GM23338 (cell line): Measurements from ENCODE around the gene COL18A1. TPM values are rescaled to one million over a fixed set of nuclear protein-coding genes. Genes with fewer than 3 reads are reported as not detected.

ENCODE experiments used
- ATAC-seq: fragments of 200-7000 bp; cut with Tn5 transposase; 3 replicates; pipeline ENCODE4 v1.9.1; 2020
- DNase-seq: peaks from one replicate; pipeline ENCODE4 v3.0.0-alpha.2; 2015; ENCODE audit warnings: low spot score
- H2AFZ ChIP-seq: fragments of 200-600 bp; sonication (generic); 2 replicates; pipeline ENCODE4 v1.8.0; 2016; ENCODE audit warnings: antibody characterized with exemption, mild to moderate bottlenecking, moderate library complexity
- H3F3A ChIP-seq: fragments of 200-600 bp; sonication (generic); replicated peaks from 2 replicates; pipeline ENCODE4 v1.8.0; 2017; ENCODE audit warnings: antibody characterized with exemption, mixed run types, low read depth
- H3K27ac ChIP-seq: fragments of 200-600 bp; sonication (generic); 2 replicates; pipeline ENCODE4 v1.6.1; 2016; ENCODE audit warnings: low read depth
- H3K27me3 ChIP-seq: fragments of 200-600 bp; sonication (generic); 2 replicates; pipeline ENCODE4 v1.8.0; 2016; ENCODE audit warnings: mild to moderate bottlenecking, mixed run types, moderate library complexity; ENCODE audit not compliant: insufficient read depth
- H3K36me3 ChIP-seq: fragments of 200-600 bp; sonication (generic); 2 replicates; pipeline ENCODE4 v1.8.0; 2016; ENCODE audit warnings: mild to moderate bottlenecking; ENCODE audit not compliant: insufficient read depth
- H3K4me1 ChIP-seq: fragments of 200-600 bp; sonication (generic); 2 replicates; pipeline ENCODE4 v1.8.0; 2016; ENCODE audit warnings: mild to moderate bottlenecking, moderate library complexity; ENCODE audit not compliant: insufficient read depth
- H3K4me2 ChIP-seq: fragments of 200-600 bp; sonication (generic); 2 replicates; pipeline ENCODE4 v1.7.1; 2017; ENCODE audit warnings: mixed run types
- H3K4me3 ChIP-seq: fragments of 200-600 bp; sonication (generic); 2 replicates; pipeline ENCODE4 v1.6.1; 2016; ENCODE audit warnings: mixed run types
- H3K79me2 ChIP-seq: fragments of 200-600 bp; sonication (generic); replicated peaks from 2 replicates; pipeline ENCODE4 v1.8.0; 2017; ENCODE audit warnings: mild to moderate bottlenecking; ENCODE audit not compliant: insufficient read depth
- H3K9me2 ChIP-seq: fragments of 200-600 bp; sonication (generic); 2 replicates; pipeline ENCODE4 v1.8.0; 2017; ENCODE audit not compliant: insufficient read depth
- H4K20me1 ChIP-seq: fragments of 200-600 bp; sonication (generic); replicated peaks from 2 replicates; pipeline ENCODE4 v1.8.0; 2017; ENCODE audit warnings: mild to moderate bottlenecking; ENCODE audit not compliant: insufficient read depth
- H3K27ac Mint-ChIP-seq: 2 replicates; pipeline ENCODE4 v1.8.0; 2020; ENCODE audit warnings: inconsistent platforms, mild to moderate bottlenecking, moderate library complexity, mixed read lengths
- H3K27me3 Mint-ChIP-seq: 3 replicates; pipeline ENCODE4 v1.8.0; 2022; ENCODE audit warnings: low read depth, mild to moderate bottlenecking, moderate library complexity, mixed read lengths, inconsistent platforms; ENCODE audit not compliant: insufficient read depth, poor library complexity
- H3K36me3 Mint-ChIP-seq: 3 replicates; pipeline ENCODE4 v1.8.0; 2021; ENCODE audit warnings: low read depth, mild to moderate bottlenecking, inconsistent platforms, moderate library complexity, mixed read lengths
- H3K4me1 Mint-ChIP-seq: 3 replicates; pipeline ENCODE4 v1.8.0; 2020; ENCODE audit warnings: mild to moderate bottlenecking, inconsistent platforms, mixed read lengths
- H3K4me3 Mint-ChIP-seq: 3 replicates; pipeline ENCODE4 v1.8.0; 2021; ENCODE audit warnings: moderate library complexity, mild to moderate bottlenecking, inconsistent platforms, mixed read lengths
- H3K9me3 Mint-ChIP-seq: 3 replicates; pipeline ENCODE4 v1.8.0; 2020; ENCODE audit warnings: moderate library complexity, mild to moderate bottlenecking, inconsistent platforms, mixed read lengths
- CREB1 ChIP-seq: fragments of 250-450 bp; sonication (Bioruptor Pico); IDR thresholded peaks from 2 replicates; pipeline ENCODE4 v1.5.0; 2020; ENCODE audit warnings: low read depth, mild to moderate bottlenecking, moderate library complexity
- EZH2 ChIP-seq: fragments of 200-600 bp; sonication (generic); IDR thresholded peaks from one replicate; pipeline ENCODE4 v1.8.0; 2017; ENCODE audit warnings: antibody characterized with exemption, mild to moderate bottlenecking, low read depth; ENCODE audit not compliant: unreplicated experiment
- EZH2phosphoT487 ChIP-seq: fragments of 200-600 bp; sonication (generic); IDR thresholded peaks from one replicate; pipeline ENCODE4 v1.8.1; 2018; ENCODE audit warnings: antibody characterized with exemption; ENCODE audit not compliant: unreplicated experiment
- JUNB ChIP-seq: IDR thresholded peaks from one replicate; pipeline ENCODE4 v1.6.1; 2016; ENCODE audit warnings: antibody characterized with exemption; ENCODE audit not compliant: unreplicated experiment
- NANOG ChIP-seq: IDR thresholded peaks from 2 replicates; pipeline ENCODE4 v1.6.1; 2016; ENCODE audit warnings: antibody characterized with exemption, borderline replicate concordance
- POLR2AphosphoS5 ChIP-seq: IDR thresholded peaks from 2 replicates; pipeline ENCODE4 v1.6.1; 2016; ENCODE audit warnings: antibody characterized with exemption, low read depth
- STAT1 ChIP-seq: IDR thresholded peaks from one replicate; pipeline ENCODE4 v1.6.1; 2016; ENCODE audit warnings: antibody characterized with exemption; ENCODE audit not compliant: unreplicated experiment
- ZNF114 ChIP-seq: fragments of 250-450 bp; sonication (Bioruptor Pico); IDR thresholded peaks from 2 replicates; pipeline ENCODE4 v1.5.0; 2020; ENCODE audit warnings: mild to moderate bottlenecking, moderate library complexity
- ZNF331 ChIP-seq: fragments of 250-450 bp; sonication (Bioruptor Pico); IDR thresholded peaks from 2 replicates; pipeline ENCODE4 v1.5.0; 2020; ENCODE audit warnings: low read depth, mild to moderate bottlenecking, moderate library complexity
- polyA plus RNA-seq: library from polyadenylated mRNA; unstranded; fragments of >200 nt; fragmentation: Nextera tagmentation; extraction: Ambion mirVana; gene quantifications from 2 replicates; pipeline ENCODE4 v1.2.1, GENCODE V29; 2016
- total RNA-seq: library from RNA; depleted of rRNA; stranded (reverse); fragments of >200 nt; shearing (Covaris generic); gene quantifications from 2 replicates; pipeline ENCODE4 v1.2.3, GENCODE V29; 2014
- TF ChIP-seq, protein P1 (sequence below): IDR thresholded peaks from 2 replicates; pipeline ENCODE4 v1.6.1; 2016; ENCODE audit warnings: antibody characterized with exemption
- TF ChIP-seq, protein P2 (sequence below): IDR thresholded peaks from one replicate; pipeline ENCODE4 v1.6.1; 2018; ENCODE audit warnings: antibody characterized with exemption; ENCODE audit not compliant: unreplicated experiment
- TF ChIP-seq, protein P3 (sequence below), 2 experiments: fragments of 200-600 bp in 1 of 2; sonication (generic) in 1 of 2; conservative IDR thresholded peaks; 2 replicates each; pipeline versions ENCODE4 v1.5.1 to v1.6.1; 2016 to 2017; ENCODE audit warnings: antibody characterized with exemption in 2 of 2, low read depth in 2 of 2, mild to moderate bottlenecking in 2 of 2, moderate library complexity in 1 of 2

The COL18A1 gene
- total and polyA plus RNA-seq, 2 experiments from 2014 or later: 38.4 to 430 TPM

DNA sequence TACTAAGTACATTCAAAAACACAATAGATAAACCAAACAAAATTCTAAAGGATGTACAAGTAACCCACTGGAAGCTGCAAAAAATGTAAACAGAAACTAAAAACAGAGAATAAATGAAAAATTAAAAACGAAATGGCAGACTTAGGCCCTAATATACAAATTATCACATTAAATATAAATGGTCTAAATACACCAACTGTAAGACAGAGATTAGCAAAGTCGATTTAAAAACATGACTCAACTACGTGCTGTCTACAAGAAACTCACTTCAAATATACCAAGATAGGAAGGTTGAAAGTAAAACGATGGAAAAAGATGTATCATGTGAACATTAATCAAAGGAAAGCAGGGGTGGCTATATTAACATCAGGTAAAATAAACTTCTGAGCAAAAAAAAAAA lies 114.2 kb downstream of the COL18A1 start:
- peaks cover 6% of the 10 kb centered on the region for H3K79me2 ChIP-seq
- H3K27me3 ChIP-seq: no peaks in the 10 kb centered on the region
- Mint-ChIP-seq H3K27me3 (peaks cover 9% of the 10 kb centered on the region), H3K4me1 (no peaks in the 10 kb centered on the region), H3K36me3 (peaks cover 75% of the 10 kb centered on the region), H3K4me3 (no peak overlapping the region), H3K27ac (no peak overlapping the region), H3K9me3 (peaks cover 45% of the 10 kb centered on the region)
- H3F3A ChIP-seq: no peaks in the 10 kb centered on the region
- H3K27ac ChIP-seq: no peak overlapping the region
- no peak overlapping the region for H2AFZ ChIP-seq
- no peak for DNase-seq
- no peak for ATAC-seq
- 0 out of 2 replicates have a peak, but pooled peaks cover 2% of the 10 kb centered on the region for H4K20me1 ChIP-seq
- H3K4me3 ChIP-seq: no peak overlapping the region
- H3K36me3 ChIP-seq: peaks cover 27% of the 10 kb centered on the region
- TF ChIP-seq ZNF331 (CRISPR knock-in tag): no peak
- H3K4me2 ChIP-seq: no peak overlapping the region
- no peaks in the 10 kb centered on the region for H3K4me1 ChIP-seq
- no peaks in the 10 kb centered on the region; the same call in 1 of the 2 replicates for H3K9me2 ChIP-seq

- Histone ChIP-seq H3K79me2 (peaks cover 6% of the 10 kb centered on the region), H2AFZ (no peak overlapping the region), H3K4me3 (no peak overlapping the region), H3K27me3 (no peaks in the 10 kb centered on the region), H3K4me2 (no peak overlapping the region), H3F3A (no peaks in the 10 kb centered on the region), H3K36me3 (peaks cover 27% of the 10 kb centered on the region), H3K9me2 (no peaks in the 10 kb centered on the region; the same call in 1 of the 2 replicates), H3K27ac (no peak overlapping the region), H3K4me1 (no peaks in the 10 kb centered on the region), H4K20me1 (0 out of 2 replicates have a peak, but pooled peaks cover 2% of the 10 kb centered on the region)
- Mint-ChIP-seq H3K4me1 (no peaks in the 10 kb centered on the region), H3K9me3 (peaks cover 45% of the 10 kb centered on the region), H3K4me3 (no peak overlapping the region), H3K36me3 (peaks cover 76% of the 10 kb centered on the region), H3K27me3 (peaks cover 6% of the 10 kb centered on the region), H3K27ac (no peak overlapping the region)
- ATAC-seq (no peak), DNase-seq (no peak)
- TF ChIP-seq STAT1: no peak
- TF ChIP-seq JUNB: no peak
- TF ChIP-seq, protein P1, sequence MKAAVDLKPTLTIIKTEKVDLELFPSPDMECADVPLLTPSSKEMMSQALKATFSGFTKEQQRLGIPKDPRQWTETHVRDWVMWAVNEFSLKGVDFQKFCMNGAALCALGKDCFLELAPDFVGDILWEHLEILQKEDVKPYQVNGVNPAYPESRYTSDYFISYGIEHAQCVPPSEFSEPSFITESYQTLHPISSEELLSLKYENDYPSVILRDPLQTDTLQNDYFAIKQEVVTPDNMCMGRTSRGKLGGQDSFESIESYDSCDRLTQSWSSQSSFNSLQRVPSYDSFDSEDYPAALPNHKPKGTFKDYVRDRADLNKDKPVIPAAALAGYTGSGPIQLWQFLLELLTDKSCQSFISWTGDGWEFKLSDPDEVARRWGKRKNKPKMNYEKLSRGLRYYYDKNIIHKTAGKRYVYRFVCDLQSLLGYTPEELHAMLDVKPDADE: no peak
- no peak for TF ChIP-seq EZH2
- no peak for TF ChIP-seq CREB1
- no peak for TF ChIP-seq ZNF331 (CRISPR knock-in tag)
- no peak for TF ChIP-seq ZNF114 (CRISPR knock-in tag)
- no peak for TF ChIP-seq EZH2phosphoT487
Measured at GRCh38 chr21:45521241-45521640, 116.3 kb downstream of the COL18A1 start.

DNA sequence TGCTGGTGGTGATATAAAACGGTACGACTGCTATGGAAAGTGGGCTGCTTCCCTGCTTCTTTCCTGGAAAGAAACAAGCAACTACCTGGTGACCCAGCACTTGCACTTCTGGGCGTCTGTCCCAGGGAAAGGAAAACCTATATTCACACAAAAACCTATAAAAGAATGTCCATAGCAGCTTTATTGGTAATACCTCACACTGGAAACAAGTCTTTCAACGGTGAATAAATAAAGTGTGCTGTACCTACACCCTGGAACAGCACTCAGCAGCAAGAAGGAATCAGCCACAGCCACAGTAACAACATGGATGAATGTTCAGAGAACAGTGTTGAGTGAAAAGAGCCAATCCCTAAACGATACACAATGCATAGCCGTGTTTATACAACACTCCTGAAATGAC lies 117.4 kb downstream of the COL18A1 start:
- no peak for DNase-seq
- peaks cover 71% of the 10 kb centered on the region for H3K36me3 Mint-ChIP-seq
- Histone ChIP-seq H2AFZ (no peak overlapping the region), H3K36me3 (peaks cover 27% of the 10 kb centered on the region), H3K79me2 (peaks cover 6% of the 10 kb centered on the region), H3K9me2 (no peaks in the 10 kb centered on the region; the same call in 1 of the 2 replicates), H3F3A (no peaks in the 10 kb centered on the region), H3K27me3 (no peaks in the 10 kb centered on the region), H3K4me2 (no peak overlapping the region), H3K4me1 (no peaks in the 10 kb centered on the region), H3K27ac (no peak overlapping the region), H3K4me3 (no peak overlapping the region), H4K20me1 (0 out of 2 replicates have a peak, but pooled peaks cover 2% of the 10 kb centered on the region)
- peaks cover 42% of the 10 kb centered on the region for H3K9me3 Mint-ChIP-seq
- H3K27me3 Mint-ChIP-seq: peaks cover 6% of the 10 kb centered on the region
- no peak overlapping the region for H3K27ac Mint-ChIP-seq
- ATAC-seq: no peak
- no peak overlapping the region for H3K4me3 Mint-ChIP-seq
- H3K4me1 Mint-ChIP-seq: no peaks in the 10 kb centered on the region
- TF ChIP-seq, protein P2, sequence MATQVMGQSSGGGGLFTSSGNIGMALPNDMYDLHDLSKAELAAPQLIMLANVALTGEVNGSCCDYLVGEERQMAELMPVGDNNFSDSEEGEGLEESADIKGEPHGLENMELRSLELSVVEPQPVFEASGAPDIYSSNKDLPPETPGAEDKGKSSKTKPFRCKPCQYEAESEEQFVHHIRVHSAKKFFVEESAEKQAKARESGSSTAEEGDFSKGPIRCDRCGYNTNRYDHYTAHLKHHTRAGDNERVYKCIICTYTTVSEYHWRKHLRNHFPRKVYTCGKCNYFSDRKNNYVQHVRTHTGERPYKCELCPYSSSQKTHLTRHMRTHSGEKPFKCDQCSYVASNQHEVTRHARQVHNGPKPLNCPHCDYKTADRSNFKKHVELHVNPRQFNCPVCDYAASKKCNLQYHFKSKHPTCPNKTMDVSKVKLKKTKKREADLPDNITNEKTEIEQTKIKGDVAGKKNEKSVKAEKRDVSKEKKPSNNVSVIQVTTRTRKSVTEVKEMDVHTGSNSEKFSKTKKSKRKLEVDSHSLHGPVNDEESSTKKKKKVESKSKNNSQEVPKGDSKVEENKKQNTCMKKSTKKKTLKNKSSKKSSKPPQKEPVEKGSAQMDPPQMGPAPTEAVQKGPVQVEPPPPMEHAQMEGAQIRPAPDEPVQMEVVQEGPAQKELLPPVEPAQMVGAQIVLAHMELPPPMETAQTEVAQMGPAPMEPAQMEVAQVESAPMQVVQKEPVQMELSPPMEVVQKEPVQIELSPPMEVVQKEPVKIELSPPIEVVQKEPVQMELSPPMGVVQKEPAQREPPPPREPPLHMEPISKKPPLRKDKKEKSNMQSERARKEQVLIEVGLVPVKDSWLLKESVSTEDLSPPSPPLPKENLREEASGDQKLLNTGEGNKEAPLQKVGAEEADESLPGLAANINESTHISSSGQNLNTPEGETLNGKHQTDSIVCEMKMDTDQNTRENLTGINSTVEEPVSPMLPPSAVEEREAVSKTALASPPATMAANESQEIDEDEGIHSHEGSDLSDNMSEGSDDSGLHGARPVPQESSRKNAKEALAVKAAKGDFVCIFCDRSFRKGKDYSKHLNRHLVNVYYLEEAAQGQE: no peak
- TF ChIP-seq ZNF114 (CRISPR knock-in tag): no peak
- TF ChIP-seq, protein P1: no peak
- no peak for TF ChIP-seq EZH2phosphoT487
- no peak for TF ChIP-seq NANOG
- no peak for TF ChIP-seq ZNF331 (CRISPR knock-in tag)
- TF ChIP-seq, protein P3, sequence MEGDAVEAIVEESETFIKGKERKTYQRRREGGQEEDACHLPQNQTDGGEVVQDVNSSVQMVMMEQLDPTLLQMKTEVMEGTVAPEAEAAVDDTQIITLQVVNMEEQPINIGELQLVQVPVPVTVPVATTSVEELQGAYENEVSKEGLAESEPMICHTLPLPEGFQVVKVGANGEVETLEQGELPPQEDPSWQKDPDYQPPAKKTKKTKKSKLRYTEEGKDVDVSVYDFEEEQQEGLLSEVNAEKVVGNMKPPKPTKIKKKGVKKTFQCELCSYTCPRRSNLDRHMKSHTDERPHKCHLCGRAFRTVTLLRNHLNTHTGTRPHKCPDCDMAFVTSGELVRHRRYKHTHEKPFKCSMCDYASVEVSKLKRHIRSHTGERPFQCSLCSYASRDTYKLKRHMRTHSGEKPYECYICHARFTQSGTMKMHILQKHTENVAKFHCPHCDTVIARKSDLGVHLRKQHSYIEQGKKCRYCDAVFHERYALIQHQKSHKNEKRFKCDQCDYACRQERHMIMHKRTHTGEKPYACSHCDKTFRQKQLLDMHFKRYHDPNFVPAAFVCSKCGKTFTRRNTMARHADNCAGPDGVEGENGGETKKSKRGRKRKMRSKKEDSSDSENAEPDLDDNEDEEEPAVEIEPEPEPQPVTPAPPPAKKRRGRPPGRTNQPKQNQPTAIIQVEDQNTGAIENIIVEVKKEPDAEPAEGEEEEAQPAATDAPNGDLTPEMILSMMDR (conservative IDR thresholded peaks at IDR 0.05; ENCODE audit: low read depth in 2 of 2): no peak
- no peak for TF ChIP-seq CREB1
- TF ChIP-seq POLR2AphosphoS5: no peak
- TF ChIP-seq STAT1: no peak
